ENCODE data around the gene ARHGAP45. TPM values are rescaled to one million over a fixed set of nuclear protein-coding genes. Genes with fewer than 3 reads are reported as not detected.

Gene ARHGAP45
- total and polyA plus RNA-seq, 8 donors: 12.2 to 211 (median 15.8) TPM

- peaks cover 49 to 79% (median 76%) of the 10 kb centered on the region in 4 donors for H3K36me3 ChIP-seq
- intact Hi-C loops (cut with DNase I; ENCODE audit: low total_unique reads): no loop called here
- no peak overlapping the region for H3K27ac ChIP-seq
- 93 to 96% (median 94%) methylated on average over 43 to 89 of the region's 89 CpGs for WGBS, 5 donors
- H3K27me3 ChIP-seq: no peaks in the 10 kb centered on the region
- peaks cover 27 to 57% (median 52%) of the 10 kb centered on the region in 4 donors for H3K4me1 ChIP-seq
- no peak overlapping the region for H3K4me3 ChIP-seq
- no peaks in the 10 kb centered on the region for H3K9me3 ChIP-seq
- DNase-seq: no peak
- TF ChIP-seq POLR2AphosphoS5 (IDR thresholded peaks at IDR 0.05): peak in 1 of 3 donors; percentile 3
- TF ChIP-seq EP300 (IDR thresholded peaks at IDR 0.05): no peak
These were observed 41.5 kb downstream of the ARHGAP45 start for GRCh38 chr19:1108291-1109031.

- intact Hi-C loops (cut with DNase I; ENCODE audit: low total_unique reads): no loop called here
- no peak overlapping the region for H3K27ac ChIP-seq
- 85 to 92% (median 88%) methylated on average over 28 to 48 of the region's 48 CpGs for WGBS, 5 donors
- H3K36me3 ChIP-seq: peaks cover 51 to 85% (median 81%) of the 10 kb centered on the region in 4 donors
- no peaks in the 10 kb centered on the region for H3K27me3 ChIP-seq
- peaks cover 33 to 62% (median 56%) of the 10 kb centered on the region in 4 donors for H3K4me1 ChIP-seq
- H3K9me3 ChIP-seq: no peaks in the 10 kb centered on the region
- DNase-seq: no peak
- TF ChIP-seq POLR2AphosphoS5 (IDR thresholded peaks at IDR 0.05) (no peak), EP300 (IDR thresholded peaks at IDR 0.05) (no peak), CTCF (IDR thresholded peaks at IDR 0.05) (no peak)
- no peak overlapping the region for H3K4me3 ChIP-seq
These were observed 42.1 kb downstream of the ARHGAP45 start for GRCh38 chr19:1109032-1109551.

GRCh38 chr19:1109697-1110671 lies 43.0 kb downstream of the ARHGAP45 start:
- Histone ChIP-seq H3K9me3 (no peaks in the 10 kb centered on the region), H3K27me3 (no peaks in the 10 kb centered on the region), H3K36me3 (peaks cover 60 to 94% (median 90%) of the 10 kb centered on the region in 4 donors), H3K4me1 (peaks cover 32 to 67% (median 57%) of the 10 kb centered on the region in 4 donors), H3K4me3 (no peak overlapping the region), H3K27ac (no peak overlapping the region)
- intact Hi-C loops (cut with DNase I; ENCODE audit: low total_unique reads): loop anchor here (5.0 kb wide), 1 partner anchor 72 kb away; no protein-coding TSS in a partner anchor
- TF ChIP-seq POLR2A (IDR thresholded peaks at IDR 0.05): no peak
- no peak for TF ChIP-seq CTCF (IDR thresholded peaks at IDR 0.05)
- no peak for TF ChIP-seq EP300 (IDR thresholded peaks at IDR 0.05)
- TF ChIP-seq POLR2AphosphoS5 (IDR thresholded peaks at IDR 0.05): no peak
- WGBS, 5 donors: 91 to 93% (median 92%) methylated on average over 39 to 54 of the region's 54 CpGs
- DNase-seq: no peak

- Histone ChIP-seq H3K4me3 (no peak overlapping the region), H3K9me3 (no peaks in the 10 kb centered on the region), H3K27ac (peak overlapping the region in 4 of 5 donors; percentile 53 to 87 (median 81)), H3K4me1 (peaks cover 24 to 57% (median 47%) of the 10 kb centered on the region in 4 donors), H3K36me3 (peaks cover 65 to 100% (median 96%) of the 10 kb centered on the region in 4 donors), H3K27me3 (no peaks in the 10 kb centered on the region)
- no peak for TF ChIP-seq POLR2AphosphoS5 (IDR thresholded peaks at IDR 0.05)
- TF ChIP-seq POLR2A (IDR thresholded peaks at IDR 0.05): no peak
- TF ChIP-seq EP300 (IDR thresholded peaks at IDR 0.05): no peak
- no peak for TF ChIP-seq CTCF (IDR thresholded peaks at IDR 0.05)
- intact Hi-C loops (cut with DNase I; ENCODE audit: low total_unique reads): loop anchor here (5.0 kb wide), 1 partner anchor 71 kb away; no protein-coding TSS in a partner anchor
- 74 to 89% (median 85%) methylated on average over 12 to 18 of the region's 18 CpGs for WGBS, 5 donors
- DNase-seq: no peak
These were observed 44.1 kb downstream of the ARHGAP45 start for GRCh38 chr19:1110809-1111640.
